IPS DF 6.9 (cell line): ENCODE measurements around the gene CTNNA3.

Experiments
- DNase-seq: peaks from one replicate; pipeline ENCODE4 v3.0.0-alpha.2; 2013; ENCODE audit warnings: low read depth, low spot score
- H3K27ac ChIP-seq: one replicate; pipeline ENCODE4 v1.5.1; 2013; ENCODE audit warnings: low read length, control low read depth
- H3K27me3 ChIP-seq: 2 replicates; pipeline ENCODE4 v1.6.1; 2013; ENCODE audit warnings: mild to moderate bottlenecking, low read length; ENCODE audit not compliant: control insufficient read depth, insufficient read depth
- H3K36me3 ChIP-seq: 2 replicates; pipeline ENCODE4 v1.6.1; 2013; ENCODE audit warnings: low read length; ENCODE audit not compliant: control insufficient read depth, insufficient read depth
- H3K4me1 ChIP-seq: 2 replicates; pipeline ENCODE4 v1.6.1; 2013; ENCODE audit warnings: low read length; ENCODE audit not compliant: control insufficient read depth, insufficient read depth
- H3K4me3 ChIP-seq: 2 replicates; pipeline ENCODE4 v1.5.1; 2013; ENCODE audit warnings: mild to moderate bottlenecking, low read length
- H3K9me3 ChIP-seq: 2 replicates; pipeline ENCODE4 v1.6.1; 2013; ENCODE audit warnings: low read length, inconsistent platforms; ENCODE audit not compliant: control insufficient read depth, insufficient read depth
- whole genome bisulfite sequencing: extraction: QIAGEN DNeasy Blood & Tissue Kit; methylation state at CpG from one replicate; pipeline ENCODE4 v1.1.7; 2013; ENCODE audit warnings: mixed read lengths, missing lambda C conversion rate; ENCODE audit not compliant: insufficient read length, insufficient coverage; 5-methylcytosine and 5-hydroxymethylcytosine counted together

Gene CTNNA3

DNA sequence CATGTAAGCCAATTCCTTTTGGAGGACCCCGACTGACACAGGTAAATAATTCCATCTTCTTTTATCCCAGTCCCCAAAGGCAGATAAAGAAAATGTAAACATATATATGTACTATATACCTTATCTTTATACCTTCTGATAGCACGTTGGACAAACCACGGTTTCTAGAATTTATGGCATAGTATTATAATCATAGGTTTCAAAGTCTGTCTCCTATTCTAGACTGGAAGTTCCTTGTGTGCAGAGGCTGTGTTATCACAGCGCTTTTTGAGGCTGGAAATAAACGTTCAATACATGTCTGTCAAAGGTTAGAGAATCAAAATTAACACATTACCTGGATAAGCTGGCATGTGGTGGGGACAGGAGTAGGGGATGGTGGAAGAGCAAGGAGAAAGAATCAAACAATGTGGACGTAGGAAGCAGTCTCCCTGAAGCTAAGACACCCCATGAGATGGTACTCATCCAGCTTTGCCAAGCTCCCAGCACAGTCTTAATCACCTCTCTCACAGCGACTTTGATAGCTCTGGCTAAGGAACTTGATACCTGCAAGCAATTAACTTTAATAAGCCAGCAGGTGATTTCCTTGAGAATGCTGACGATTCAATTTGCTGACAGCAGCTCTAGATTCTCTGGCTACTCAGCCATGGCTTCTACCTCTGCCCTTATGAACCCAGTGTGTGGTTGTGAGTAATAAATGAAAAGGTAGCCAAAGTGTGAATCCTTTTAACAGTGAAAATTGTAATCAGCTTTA, 978.6 kb downstream of the CTNNA3 start:
- no peaks in the 10 kb centered on the region for H3K27me3 ChIP-seq
- H3K36me3 ChIP-seq = no peaks in the 10 kb centered on the region
- WGBS = no CpG with 5 or more reads among the region's 8 CpGs
- H3K4me3 ChIP-seq = no peak overlapping the region
- H3K4me1 ChIP-seq = no peaks in the 10 kb centered on the region; the same call in 1 of the 2 replicates
- no peak overlapping the region for H3K27ac ChIP-seq
- H3K9me3 ChIP-seq = no peaks in the 10 kb centered on the region
- no peak for DNase-seq

DNA sequence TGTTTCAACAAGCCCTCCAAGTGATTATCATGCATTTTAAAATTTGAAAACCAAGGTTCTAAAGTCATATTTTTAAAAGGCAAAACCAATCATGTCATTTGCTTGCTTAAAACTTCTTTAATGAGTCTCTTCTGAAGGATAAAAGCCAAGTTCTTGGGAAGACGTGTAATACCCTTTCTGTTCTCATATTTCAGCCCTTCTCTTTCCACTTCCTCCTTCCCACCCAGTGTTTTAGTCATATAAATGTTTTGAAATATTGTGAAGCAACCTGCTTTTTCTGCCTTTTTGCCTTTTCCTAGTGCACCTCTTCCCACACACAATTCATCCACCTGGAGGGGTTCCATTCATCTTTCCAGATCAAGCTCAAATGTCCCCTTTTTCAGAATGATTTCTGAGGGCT, 981.3 kb downstream of the CTNNA3 start:
- no CpG with 5 or more reads among the region's 1 CpG for WGBS
- Histone ChIP-seq H3K27ac (no peak overlapping the region), H3K9me3 (no peaks in the 10 kb centered on the region), H3K4me3 (no peak overlapping the region), H3K36me3 (no peaks in the 10 kb centered on the region), H3K4me1 (no peaks in the 10 kb centered on the region; the same call in 1 of the 2 replicates), H3K27me3 (no peaks in the 10 kb centered on the region)
- DNase-seq = no peak

DNA sequence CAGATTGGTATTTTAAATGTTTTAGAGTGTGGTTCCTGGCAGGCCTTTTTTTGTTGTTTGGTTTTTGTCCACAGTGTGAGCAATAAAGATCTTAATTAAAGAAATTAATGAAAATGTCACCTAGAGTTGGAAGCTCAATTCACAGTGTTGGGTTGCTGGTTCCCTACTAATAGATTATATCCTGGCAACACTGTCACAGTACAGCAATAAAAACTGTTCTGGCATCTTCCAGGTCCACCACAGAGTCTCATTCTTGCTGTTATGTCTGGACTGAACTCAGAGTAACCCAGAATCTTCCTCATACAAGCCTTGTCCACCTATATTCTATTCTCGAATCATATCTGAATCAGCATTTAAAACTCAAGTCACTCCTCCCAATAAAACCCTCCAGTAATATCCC, 982.6 kb downstream of the CTNNA3 start:
- Histone ChIP-seq H3K27me3 (no peaks in the 10 kb centered on the region), H3K4me3 (no peak overlapping the region), H3K9me3 (no peaks in the 10 kb centered on the region), H3K27ac (no peak overlapping the region), H3K36me3 (no peaks in the 10 kb centered on the region), H3K4me1 (no peaks in the 10 kb centered on the region)
- no CpG with 5 or more reads among the region's 1 CpG for WGBS
- DNase-seq = no peak

DNA sequence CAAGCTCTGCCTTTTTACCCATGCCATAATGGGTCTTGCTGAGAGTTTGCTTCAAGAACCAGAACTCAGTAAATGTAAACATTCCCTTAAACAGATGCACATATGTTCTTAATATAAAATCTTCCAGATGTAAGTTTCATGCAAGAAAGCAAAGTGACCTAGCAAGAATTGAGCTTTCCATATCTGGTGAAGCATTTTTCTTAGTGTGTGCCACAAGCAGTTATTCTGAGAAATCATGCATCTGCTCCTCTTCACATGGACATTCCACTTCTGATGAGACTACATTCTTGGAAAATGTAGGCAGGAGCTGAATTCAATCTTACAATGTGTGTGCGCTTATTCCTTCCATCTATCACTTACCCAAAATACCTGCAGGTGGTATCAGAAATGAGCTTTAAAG, 997.9 kb downstream of the CTNNA3 start:
- Histone ChIP-seq H3K4me1 (no peaks in the 10 kb centered on the region), H3K4me3 (no peak overlapping the region), H3K27me3 (no peaks in the 10 kb centered on the region), H3K36me3 (no peaks in the 10 kb centered on the region), H3K9me3 (no peaks in the 10 kb centered on the region), H3K27ac (no peak overlapping the region)
- no peak for DNase-seq
- no CpG with 5 or more reads among the region's 1 CpG for WGBS

DNA sequence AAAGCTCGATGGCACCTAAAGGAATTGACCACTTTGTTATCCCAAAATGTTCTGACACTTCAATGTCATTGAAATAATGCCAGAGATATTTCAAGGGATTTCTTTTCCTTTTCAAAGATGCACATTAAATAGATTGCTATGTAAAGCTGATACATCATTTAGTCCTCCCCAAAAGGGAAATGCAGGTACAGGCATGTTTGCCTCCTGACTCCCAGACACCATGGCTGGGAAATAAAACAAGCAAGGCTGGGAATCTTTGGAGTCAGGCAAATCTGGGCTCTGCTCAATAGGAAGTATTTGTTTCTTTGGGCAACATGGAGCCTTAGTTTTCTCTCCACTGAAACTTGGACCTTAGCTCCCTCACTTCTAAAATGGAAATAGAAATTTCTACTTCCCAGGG, 1000.9 kb downstream of the CTNNA3 start:
- H3K27me3 ChIP-seq = no peaks in the 10 kb centered on the region
- H3K4me1 ChIP-seq = no peaks in the 10 kb centered on the region
- no peaks in the 10 kb centered on the region for H3K36me3 ChIP-seq
- no peaks in the 10 kb centered on the region for H3K9me3 ChIP-seq
- DNase-seq = no peak
- H3K4me3 ChIP-seq = no peak overlapping the region
- no peak overlapping the region for H3K27ac ChIP-seq
- no CpG with 5 or more reads among the region's 1 CpG for WGBS

DNA sequence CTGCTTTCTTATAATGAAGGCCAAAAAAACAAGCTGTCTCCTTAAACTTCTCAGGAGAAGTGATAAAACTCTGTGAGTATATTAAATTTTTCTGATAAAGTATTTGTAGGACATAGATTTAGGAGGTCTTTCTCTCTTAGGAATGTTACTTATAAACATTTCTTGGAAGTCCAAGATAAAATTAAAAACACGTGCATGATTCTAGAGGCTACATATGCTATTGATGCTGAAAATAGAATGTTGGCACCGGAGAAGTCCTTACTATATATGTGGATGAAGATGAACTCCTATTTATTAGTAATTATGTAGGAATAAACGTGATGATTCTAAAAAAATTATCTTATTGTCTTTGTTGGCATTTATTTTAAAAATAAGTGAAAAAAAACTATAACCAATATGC, 1011.4 kb downstream of the CTNNA3 start:
- no peaks in the 10 kb centered on the region for H3K36me3 ChIP-seq
- H3K27ac ChIP-seq = no peak overlapping the region
- H3K4me3 ChIP-seq = no peak overlapping the region
- WGBS = no CpG with 5 or more reads among the region's 3 CpGs
- DNase-seq = no peak
- H3K27me3 ChIP-seq = no peaks in the 10 kb centered on the region
- no peaks in the 10 kb centered on the region for H3K9me3 ChIP-seq
- H3K4me1 ChIP-seq = no peaks in the 10 kb centered on the region

DNA sequence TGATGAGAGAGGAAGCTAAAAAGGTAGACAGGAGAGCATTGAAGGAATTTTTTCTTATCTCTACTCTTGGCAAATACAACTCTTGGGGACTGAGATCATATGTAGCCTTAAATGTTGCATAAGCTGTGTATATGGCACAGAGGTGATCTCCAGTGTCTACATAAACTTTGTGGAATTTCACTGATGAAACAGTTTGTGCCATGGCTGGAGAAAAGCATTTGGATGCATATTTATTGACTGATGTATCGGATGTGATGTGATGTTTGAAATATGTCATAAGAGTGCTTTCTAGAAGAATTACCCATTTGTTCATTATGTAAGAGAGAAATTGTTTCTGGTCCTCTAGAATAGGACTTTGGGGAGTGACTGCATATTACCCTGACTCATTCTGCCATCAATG, 1015.1 kb downstream of the CTNNA3 start:
- no peak for DNase-seq
- Histone ChIP-seq H3K27ac (no peak overlapping the region), H3K27me3 (no peaks in the 10 kb centered on the region), H3K36me3 (no peaks in the 10 kb centered on the region), H3K9me3 (no peaks in the 10 kb centered on the region), H3K4me3 (no peak overlapping the region), H3K4me1 (no peaks in the 10 kb centered on the region)
- no CpG with 5 or more reads among the region's 1 CpG for WGBS

DNA sequence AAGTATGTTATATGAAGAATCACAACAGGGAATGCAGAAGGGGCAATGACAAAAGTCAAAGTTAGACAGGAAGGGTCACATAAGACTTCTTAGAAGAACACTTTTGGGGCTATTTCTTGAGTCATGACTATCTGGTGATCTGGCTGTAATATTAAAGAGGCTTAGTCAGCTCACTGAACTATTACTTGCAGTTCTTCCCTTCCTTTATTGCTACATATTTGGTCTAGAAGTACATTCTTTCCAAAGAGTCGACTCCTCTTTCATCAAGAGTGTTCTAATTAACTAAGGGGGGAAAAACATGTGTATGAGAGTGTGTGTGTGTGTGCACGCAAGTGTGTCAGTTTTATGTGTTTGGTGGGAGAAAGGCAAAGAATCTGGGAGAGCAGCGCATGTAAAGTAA, 1017.5 kb downstream of the CTNNA3 start:
- Histone ChIP-seq H3K27me3 (no peaks in the 10 kb centered on the region), H3K36me3 (no peaks in the 10 kb centered on the region), H3K4me1 (no peaks in the 10 kb centered on the region), H3K9me3 (no peaks in the 10 kb centered on the region), H3K4me3 (no peak overlapping the region), H3K27ac (no peak overlapping the region)
- DNase-seq = no peak
- no CpG with 5 or more reads among the region's 3 CpGs for WGBS

DNA sequence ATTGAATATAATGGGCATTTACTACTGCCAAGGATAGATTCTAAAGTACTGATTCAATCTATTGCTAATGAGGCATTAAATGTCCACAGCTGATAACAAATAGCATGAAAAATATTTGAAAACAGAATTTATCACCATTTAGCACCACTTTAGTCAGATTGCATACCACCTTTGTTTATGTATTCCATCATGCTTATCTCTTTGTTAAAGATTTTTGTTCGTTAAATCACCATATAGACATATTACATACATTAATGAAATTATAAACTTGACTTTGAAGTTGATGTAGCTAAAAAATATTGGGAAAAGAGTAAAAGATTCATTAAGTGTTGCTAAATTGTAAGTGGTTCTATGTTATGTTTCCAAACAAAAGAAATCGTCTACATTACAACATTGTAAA, 1022.9 kb downstream of the CTNNA3 start:
- Histone ChIP-seq H3K4me3 (no peak overlapping the region), H3K9me3 (no peaks in the 10 kb centered on the region), H3K36me3 (no peaks in the 10 kb centered on the region), H3K27ac (no peak overlapping the region), H3K4me1 (no peaks in the 10 kb centered on the region), H3K27me3 (no peaks in the 10 kb centered on the region)
- no CpG with 5 or more reads among the region's 2 CpGs for WGBS
- DNase-seq = no peak

DNA sequence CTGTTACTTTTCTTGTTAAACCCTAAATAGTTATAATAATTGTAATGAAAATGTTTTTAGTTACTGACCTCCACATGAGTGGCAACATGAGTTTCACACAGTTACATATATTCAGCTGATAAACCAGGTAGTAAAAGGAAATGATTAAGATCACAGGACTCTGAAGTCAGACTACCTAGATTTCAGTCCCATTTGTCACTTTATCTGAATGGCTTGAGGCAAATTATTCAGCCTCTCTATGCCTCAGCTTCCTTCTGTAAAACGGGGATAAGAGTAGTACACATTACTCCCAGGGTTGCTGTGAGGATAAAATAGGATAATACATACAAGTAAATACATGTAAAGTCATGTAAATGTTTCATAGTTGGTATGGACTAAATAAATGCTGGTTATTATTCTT, 1024.4 kb downstream of the CTNNA3 start:
- Histone ChIP-seq H3K27me3 (no peaks in the 10 kb centered on the region), H3K9me3 (no peaks in the 10 kb centered on the region), H3K27ac (no peak overlapping the region), H3K36me3 (no peaks in the 10 kb centered on the region), H3K4me1 (no peaks in the 10 kb centered on the region), H3K4me3 (no peak overlapping the region)
- WGBS = no CpG with 5 or more reads among the region's 1 CpG
- no peak for DNase-seq

DNA sequence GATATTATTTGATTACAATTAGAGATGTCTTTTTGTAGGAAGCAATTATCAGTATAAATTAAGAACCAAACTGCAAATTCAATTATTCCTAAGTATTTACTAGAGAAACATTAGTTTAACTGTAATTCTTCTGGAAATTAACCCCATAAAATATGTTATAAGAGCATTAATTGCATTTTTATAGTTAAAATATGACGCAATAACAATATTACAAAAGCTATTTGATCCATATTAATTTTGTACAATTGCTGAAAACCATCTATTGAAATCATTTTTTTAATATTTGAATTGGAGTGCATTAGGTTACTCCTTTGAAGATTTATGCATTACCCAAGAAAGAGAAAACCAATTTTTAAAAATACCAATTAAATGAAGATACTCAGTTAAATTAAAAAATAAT, 1024.9 kb downstream of the CTNNA3 start:
- Histone ChIP-seq H3K9me3 (no peaks in the 10 kb centered on the region), H3K4me3 (no peak overlapping the region), H3K27ac (no peak overlapping the region), H3K4me1 (no peaks in the 10 kb centered on the region), H3K36me3 (no peaks in the 10 kb centered on the region), H3K27me3 (no peaks in the 10 kb centered on the region)
- no peak for DNase-seq
- no CpG with 5 or more reads among the region's 1 CpG for WGBS
